GM18870 (cell line): ENCODE results near the gene UGT1A3.

Experiments used
- ATAC-seq: cut with Tn5 transposase; IDR thresholded peaks from one replicate; pipeline ENCODE4 v1.9.1; 2021; ENCODE audit warnings: moderate library complexity; ENCODE audit not compliant: unreplicated experiment

Gene UGT1A3

GRCh38 chr2:233756429-233757081 lies 27.7 kb downstream of the UGT1A3 start:
- ATAC-seq = no peak

GRCh38 chr2:233758141-233758540 lies 29.3 kb downstream of the UGT1A3 start:
- no peak for ATAC-seq

- no peak for ATAC-seq
These were observed 30.0 kb downstream of the UGT1A3 start for GRCh38 chr2:233758849-233759248.

GRCh38 chr2:233760043-233760442 lies 31.2 kb downstream of the UGT1A3 start, which contains the start of gene UGT1A1:
TSS of gene UGT1A1 (plus strand) at chr2:233760270. CDS start at chr2:233760288, 18 bp downstream.
- no peak for ATAC-seq

- ATAC-seq = no peak
These were observed 32.4 kb downstream of the UGT1A3 start for GRCh38 chr2:233761040-233761769.

GRCh38 chr2:233764264-233764663 lies 35.4 kb downstream of the UGT1A3 start:
- no peak for ATAC-seq

DNA sequence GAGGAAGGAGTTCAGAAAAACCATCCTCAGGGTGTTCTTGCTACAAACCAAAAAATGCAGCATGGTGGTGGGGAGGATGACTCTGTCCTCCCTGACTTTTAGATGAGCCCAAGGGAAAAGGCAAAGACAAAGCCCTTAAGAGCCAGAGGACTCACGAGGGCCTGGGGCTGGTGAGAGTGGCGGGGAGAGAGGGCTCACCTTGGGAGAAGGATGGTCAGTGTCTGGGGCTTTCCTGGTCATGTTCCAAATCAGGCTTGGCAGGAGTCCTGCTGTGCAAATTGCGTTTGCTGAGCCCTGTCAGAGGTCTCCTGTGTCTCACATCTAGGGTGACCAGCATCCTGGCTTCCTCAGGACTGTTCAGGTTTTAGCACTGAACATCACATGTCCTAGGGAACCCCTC lies 35.9 kb downstream of the UGT1A3 start:
- ATAC-seq = no peak

- ATAC-seq = no peak
These were observed 37.6 kb downstream of the UGT1A3 start for GRCh38 chr2:233766416-233766815.

GRCh38 chr2:233768076-233768475 lies 39.2 kb downstream of the UGT1A3 start:
- ATAC-seq = no peak

DNA sequence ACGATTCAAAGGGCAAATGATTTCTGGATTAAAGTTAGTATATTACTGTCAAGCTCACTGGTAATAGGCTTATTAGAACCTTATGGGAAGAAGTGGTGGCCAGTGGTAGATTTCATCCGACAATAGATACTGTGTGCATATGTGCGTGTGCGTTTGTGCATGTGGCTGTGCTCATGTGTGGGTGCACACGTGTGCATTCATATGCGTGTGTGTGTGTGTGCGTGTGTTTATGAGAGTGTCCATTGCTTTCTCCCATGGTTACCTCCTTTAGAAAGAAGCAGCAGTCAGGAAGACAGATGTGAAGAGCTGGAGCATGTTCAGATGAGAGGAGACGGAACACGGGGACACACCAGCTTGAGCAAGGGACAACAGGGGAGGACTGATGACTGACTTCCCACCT lies 40.4 kb downstream of the UGT1A3 start:
- ATAC-seq = no peak

GRCh38 chr2:233772153-233772552 lies 43.3 kb downstream of the UGT1A3 start:
- ATAC-seq = no peak

DNA sequence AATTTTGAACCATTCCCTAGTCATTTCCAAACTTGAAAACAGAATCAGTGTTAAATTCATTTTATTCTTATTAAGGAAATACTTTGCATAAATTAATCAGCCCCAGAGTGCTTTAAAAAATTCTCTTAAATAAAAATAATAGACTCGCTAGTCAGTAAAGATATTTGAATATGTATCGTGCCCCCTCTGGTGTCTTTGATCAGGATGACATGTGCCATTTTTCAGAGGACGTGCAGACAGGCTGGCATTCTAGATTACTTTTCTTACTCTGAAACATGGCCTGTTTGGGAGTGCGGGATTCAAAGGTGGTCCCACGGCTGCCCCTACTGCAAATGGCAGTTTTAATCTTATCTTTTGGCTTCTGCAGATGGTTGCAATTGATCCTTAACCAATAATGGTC lies 43.7 kb downstream of the UGT1A3 start:
- ATAC-seq = no peak

DNA sequence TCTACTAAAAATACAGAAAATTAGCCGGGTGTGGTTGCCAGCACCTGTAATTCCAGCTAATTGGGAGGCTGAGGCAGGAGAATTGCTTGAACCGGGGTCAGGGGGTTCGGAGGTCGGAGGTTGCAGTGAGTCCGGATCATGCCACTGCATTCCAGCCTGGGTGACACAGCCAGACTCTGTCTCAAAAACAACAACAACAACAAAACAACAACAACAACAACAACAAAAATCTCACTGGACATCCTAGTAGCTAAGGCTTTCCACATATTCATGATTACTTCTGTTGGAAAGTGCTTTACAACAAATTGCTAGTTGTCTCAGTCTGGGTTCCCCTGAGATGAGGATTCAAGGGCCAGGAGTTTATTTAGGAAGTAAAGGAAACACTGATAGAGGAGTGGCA lies 45.0 kb downstream of the UGT1A3 start:
- no peak for ATAC-seq

DNA sequence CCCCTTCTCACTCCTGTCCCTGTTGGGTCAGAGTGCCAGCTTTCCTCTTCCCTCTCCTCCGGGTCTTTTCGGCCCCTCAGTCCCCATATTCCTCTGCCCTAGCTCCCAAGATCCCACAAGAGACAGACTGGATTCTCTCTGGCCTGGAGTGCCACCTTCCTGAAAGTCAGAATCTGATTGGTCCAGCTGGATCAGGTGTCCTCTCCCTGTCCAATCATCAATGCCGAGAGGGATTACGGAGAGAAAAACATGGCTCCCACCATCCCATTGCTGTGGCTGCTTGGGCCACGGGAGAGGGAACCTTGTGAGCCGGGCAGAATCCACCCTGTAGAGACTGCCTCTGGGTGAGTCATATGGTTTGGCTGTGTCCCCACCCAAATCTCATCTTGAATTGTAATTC lies 46.6 kb downstream of the UGT1A3 start:
- ATAC-seq = no peak

- ATAC-seq = no peak
These were observed 49.2 kb downstream of the UGT1A3 start, which contains the start of gene MROH2A for GRCh38 chr2:233778030-233778429. TSS of gene MROH2A (plus strand) at chr2:233778330. CDS start at chr2:233779359, 1,029 bp downstream.

DNA sequence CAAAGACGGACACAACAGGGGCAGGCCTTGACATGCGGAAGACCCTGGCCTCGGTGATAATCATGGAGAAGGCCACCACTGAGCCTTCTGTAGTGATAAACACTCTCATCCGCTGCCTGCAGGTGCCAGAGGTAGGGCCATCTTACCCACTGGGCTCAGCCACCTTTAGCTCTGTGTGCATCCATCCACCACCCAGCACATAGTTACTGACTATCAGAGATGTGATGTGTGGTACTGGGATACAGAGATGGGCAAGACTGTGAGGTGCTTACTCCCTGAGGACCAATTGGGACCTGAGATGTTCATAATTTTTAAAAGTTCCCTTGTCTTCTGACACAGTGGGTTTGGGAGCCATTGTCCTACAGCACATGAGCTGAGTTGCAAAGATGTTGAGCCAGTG lies 50.9 kb downstream of the UGT1A3 start:
- ATAC-seq = no peak

DNA sequence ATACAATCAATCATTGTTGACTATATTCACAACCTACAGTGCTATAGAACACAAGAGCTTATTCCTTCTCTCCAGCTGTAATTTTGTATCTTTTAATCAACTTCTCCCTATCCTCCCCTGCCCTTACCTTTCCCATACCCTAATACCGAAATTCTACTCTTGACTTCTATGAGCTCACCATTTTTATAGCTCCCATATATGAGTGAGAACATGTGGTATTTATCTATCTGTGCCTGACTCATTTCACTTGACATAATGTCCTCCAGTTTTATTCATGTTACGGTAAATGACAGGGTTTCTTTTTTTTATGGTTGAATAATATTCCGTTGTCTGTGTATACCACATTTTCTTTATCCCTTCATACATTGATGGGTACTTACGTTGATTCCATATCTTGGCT lies 51.9 kb downstream of the UGT1A3 start:
- ATAC-seq = no peak

- no peak for ATAC-seq
These were observed 60.7 kb downstream of the UGT1A3 start for GRCh38 chr2:233789554-233789953.

DNA sequence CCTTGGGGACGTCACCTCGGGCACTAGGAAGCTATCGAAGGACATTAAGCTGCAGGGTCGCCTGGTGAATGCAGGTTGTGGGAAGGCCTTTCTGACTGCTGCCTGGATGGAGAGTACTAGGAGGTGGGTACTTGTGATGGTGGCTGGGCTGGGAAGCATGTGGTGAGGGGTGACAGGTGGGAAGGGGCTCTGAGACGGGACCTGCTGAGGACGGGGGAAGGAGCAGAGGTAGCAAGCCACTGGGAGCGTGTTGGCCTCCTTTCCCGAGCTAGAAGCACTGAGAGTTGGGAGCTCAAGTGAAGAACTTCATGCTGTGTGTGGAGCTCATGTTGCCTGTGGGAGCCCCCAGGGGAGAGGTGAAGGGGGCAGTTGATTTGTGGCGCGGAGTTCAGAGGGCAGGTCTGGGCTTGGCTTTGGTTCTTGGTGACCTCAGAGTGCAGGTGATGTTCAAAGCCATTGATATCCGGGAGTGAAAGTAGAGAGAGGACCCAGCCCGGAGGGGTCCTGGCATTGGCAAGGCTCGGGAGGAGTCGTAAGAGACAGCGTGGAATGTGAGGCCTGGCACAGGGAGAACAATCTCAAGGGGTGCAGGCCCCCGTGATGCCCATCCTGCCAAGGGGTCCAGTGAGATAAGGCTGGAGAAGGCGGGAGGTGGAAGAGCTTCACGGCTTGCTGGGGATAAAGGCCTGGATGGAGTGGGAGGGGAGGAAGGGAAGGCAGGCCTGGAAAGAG lies 62.5 kb downstream of the UGT1A3 start:
- ATAC-seq = no peak

DNA sequence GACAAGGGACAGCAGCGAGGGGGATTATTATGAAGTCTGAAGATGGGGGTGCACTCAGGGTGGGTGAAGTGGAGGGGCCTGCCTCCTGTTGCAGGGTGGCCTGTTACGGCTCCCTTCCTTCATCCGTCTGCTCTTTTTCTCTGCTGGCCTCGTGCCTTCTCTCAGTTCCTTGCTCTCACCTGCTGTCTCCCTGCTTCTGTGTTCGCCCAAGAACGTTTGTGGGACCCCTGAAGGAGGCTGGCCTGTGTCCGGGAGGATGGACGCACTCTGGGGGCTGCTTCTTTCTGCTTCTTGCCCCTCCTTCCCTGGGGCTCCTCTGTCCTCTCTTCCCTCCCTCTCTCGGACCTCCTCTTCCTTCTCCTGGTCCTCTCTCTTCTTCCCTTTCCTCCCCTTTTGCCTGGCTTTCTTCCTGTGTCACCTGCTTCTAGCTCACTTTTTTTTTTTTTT lies 63.1 kb downstream of the UGT1A3 start:
- no peak for ATAC-seq

DNA sequence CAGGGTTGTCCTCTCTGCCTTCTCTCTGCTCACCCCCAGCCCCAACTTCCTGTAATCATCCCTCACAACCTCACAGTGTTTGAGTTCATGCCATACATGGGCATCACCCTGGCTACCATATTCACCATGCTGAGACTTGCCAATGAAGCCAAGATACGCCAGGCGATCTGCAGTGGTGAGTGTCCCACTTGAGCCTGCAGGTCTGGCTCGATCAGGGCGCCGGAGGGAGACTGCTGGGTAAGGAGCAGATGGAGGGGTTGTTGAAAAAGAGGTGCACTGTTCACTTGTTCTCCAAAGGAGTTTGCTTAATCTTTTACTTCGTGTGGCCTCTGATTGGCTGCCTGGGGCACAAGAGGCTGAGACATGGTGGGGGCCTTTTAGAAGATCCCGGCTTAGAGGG lies 63.9 kb downstream of the UGT1A3 start:
- ATAC-seq = no peak
